Measurements from ENCODE around the gene PMVK. TPM values are rescaled to one million over a fixed set of nuclear protein-coding genes. Genes with fewer than 3 reads are reported as not detected.

The PMVK gene
- total and polyA plus RNA-seq, 2 of the 8 experiments (the other 6 are each of a cell fraction or from before 2014, with no cell fraction given) = 23.8 to 26.5 TPM

DNA sequence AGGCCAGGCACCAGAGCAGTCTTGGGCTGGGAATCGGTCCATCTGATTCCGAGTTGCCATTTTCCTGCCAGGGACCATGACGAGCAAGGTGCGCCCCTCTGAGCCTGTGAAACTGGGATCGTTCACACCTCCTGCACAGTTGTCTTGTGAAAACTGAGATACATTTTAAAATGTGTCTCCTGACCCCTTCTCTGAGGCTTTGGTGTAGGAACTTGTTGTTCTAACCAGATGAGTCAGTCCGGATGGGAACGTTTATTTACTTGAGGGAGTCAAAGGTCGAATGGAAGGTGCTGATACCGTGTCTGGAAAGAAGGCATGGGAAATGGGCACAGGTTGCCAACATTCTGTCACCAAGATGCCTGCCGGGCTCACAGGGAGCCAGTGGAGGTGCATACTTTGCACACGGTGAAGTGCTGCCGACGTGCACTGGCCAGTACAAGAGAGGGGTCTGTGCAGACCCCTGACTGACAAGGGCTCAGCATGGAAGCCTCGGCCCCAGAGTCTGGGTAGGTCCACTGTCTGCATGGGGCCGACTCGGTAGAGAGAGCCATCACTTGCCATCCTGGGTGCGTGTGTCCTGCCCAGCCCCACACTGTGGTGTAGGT is 59.0 kb downstream of the PMVK start:
- H4K5ac ChIP-seq (ENCODE audit: insufficient read length, low read depth, low read length) = no peak overlapping the region
- no peak overlapping the region for H2BK120ac ChIP-seq (replicated peaks; ENCODE audit: low read depth, low read length)
- H3K4ac ChIP-seq (replicated peaks; ENCODE audit: insufficient read length, low read depth, low read length) = no peak overlapping the region
- 89% methylated on average over 17 of the region's 17 CpGs; no CpG with 5 or more reads in 1 of the 2 experiments for whole genome bisulfite sequencing, 2 experiments (ENCODE audit: extremely low coverage in 1 of 2, insufficient coverage in 1 of 2, insufficient read length in 1 of 2, insufficient replicate concordance in 2 of 2, low coverage in 1 of 2, low lambda C conversion rate in 2 of 2, missing lambda C conversion rate in 1 of 2)
- peak overlapping the region; percentile 23; the same call in 1 of the 2 replicates for H4K8ac ChIP-seq (ENCODE audit: extremely low read depth, insufficient read depth, low read length)
- H2BK20ac ChIP-seq (ENCODE audit: low read length) = no peak overlapping the region
- H3K4me1 ChIP-seq (replicated peaks in 1 of 4; ENCODE audit: control insufficient read depth in 3 of 4, insufficient read depth in 4 of 4, low read length in 3 of 4) = peaks cover 0 to 6% (median 0%) of the 10 kb centered on the region in 4 experiments; a peak in 1 of 7 replicates
- no peaks in the 10 kb centered on the region for H3K27me3 ChIP-seq (replicated peaks in 1 of 4; ENCODE audit: control insufficient read depth in 3 of 4, extremely low read depth in 1 of 4, insufficient read depth in 3 of 4, low read length in 3 of 4)
- H3K79me2 ChIP-seq (ENCODE audit: control insufficient read depth in 1 of 2, insufficient read depth in 2 of 2, low read length in 2 of 2) = no peaks in the 10 kb centered on the region
- peaks cover 2% of the 10 kb centered on the region; the same call in 1 of the 2 replicates for H3K23me2 ChIP-seq (ENCODE audit: low read depth, low read length)
- H3K9me3 ChIP-seq (ENCODE audit: insufficient read depth in 2 of 2, low read depth in 1 of 2, low read length in 1 of 2) = no peaks in the 10 kb centered on the region
- H2BK15ac ChIP-seq (ENCODE audit: low read length) = no peak overlapping the region
- FAIRE-seq = no peak
- no peak overlapping the region for H3K9ac ChIP-seq (replicated peaks in 1 of 4; ENCODE audit: extremely low read depth in 1 of 4, low read depth in 3 of 4, low read length in 3 of 4)
- H3K79me1 ChIP-seq (ENCODE audit: low read depth, low read length) = no peaks in the 10 kb centered on the region
- no peaks in the 10 kb centered on the region for H4K20me1 ChIP-seq (replicated peaks in 1 of 2; ENCODE audit: control insufficient read depth in 1 of 2, insufficient read depth in 2 of 2, low read length in 2 of 2)
- H3K18ac ChIP-seq (ENCODE audit: extremely low read depth, low read length) = no peak overlapping the region
- ChIA-PET CTCF (ENCODE audit: partially characterized antibody) (interaction anchor here (1.1 to 4.6 kb wide), 14 partner anchors 11 to 318 kb away, joined by 3 to 39 read pairs (median 8); no protein-coding TSS in a partner anchor), POLR2A (ENCODE audit: partially characterized antibody) (no interaction called here)
- no peak overlapping the region for H2AFZ ChIP-seq (ENCODE audit: low read length)
- H2AK5ac ChIP-seq (ENCODE audit: low read depth, low read length) = no peak overlapping the region
- no peak overlapping the region for H3K14ac ChIP-seq (ENCODE audit: insufficient read length)
- no peak overlapping the region for H4K91ac ChIP-seq (replicated peaks; ENCODE audit: insufficient read length, low read length)
- H3K27ac ChIP-seq (ENCODE audit: low read depth, low read length) = no peak overlapping the region
- H3K4me3 ChIP-seq (ENCODE audit: extremely low read depth in 1 of 4, insufficient read depth in 2 of 4, low read depth in 3 of 4, low read length in 4 of 4) = no peak overlapping the region
- no peak overlapping the region for H2BK5ac ChIP-seq (ENCODE audit: low read depth, low read length)
- no peak overlapping the region for H3K4me2 ChIP-seq (ENCODE audit: insufficient read depth in 1 of 2, low read depth in 2 of 2, low read length in 2 of 2)
- no peak for DNase-seq (ENCODE audit: low read depth in 1 of 2, low spot score in 2 of 2)
- no peak overlapping the region for H3K56ac ChIP-seq (replicated peaks; ENCODE audit: insufficient read length, low read depth, low read length)
- no peak overlapping the region for H3K23ac ChIP-seq (ENCODE audit: insufficient read length)
- H3K36me3 ChIP-seq (ENCODE audit: control insufficient read depth in 2 of 4, insufficient read depth in 4 of 4, low read length in 3 of 4) = no peaks in the 10 kb centered on the region
- no peak overlapping the region for H2BK12ac ChIP-seq (ENCODE audit: low read depth, low read length)
- TF ChIP-seq RNF2 (IDR thresholded peaks at IDR 0.05; ENCODE audit: borderline replicate concordance, low read depth, low read length, missing control alignments, poor library complexity, severe bottlenecking) (no peak), PHF8 (conservative IDR thresholded peaks at IDR 0.05; ENCODE audit: low read depth, low read length) (no peak)

All from H1 (cell line).